HG03060 (cell line): ENCODE measurements around the gene RSRC1.
"Not testable (repeated sequence)": the region's sequence is repeated elsewhere in the genome, so short reads cannot be mapped to it uniquely, and the experiment has no call there.

Experiments
- ATAC-seq: cut with Tn5 transposase; IDR thresholded peaks from one replicate; pipeline ENCODE4 v1.9.1; 2021; ENCODE audit warnings: low read depth, moderate number of reproducible peaks; ENCODE audit not compliant: unreplicated experiment

RSRC1 gene

DNA sequence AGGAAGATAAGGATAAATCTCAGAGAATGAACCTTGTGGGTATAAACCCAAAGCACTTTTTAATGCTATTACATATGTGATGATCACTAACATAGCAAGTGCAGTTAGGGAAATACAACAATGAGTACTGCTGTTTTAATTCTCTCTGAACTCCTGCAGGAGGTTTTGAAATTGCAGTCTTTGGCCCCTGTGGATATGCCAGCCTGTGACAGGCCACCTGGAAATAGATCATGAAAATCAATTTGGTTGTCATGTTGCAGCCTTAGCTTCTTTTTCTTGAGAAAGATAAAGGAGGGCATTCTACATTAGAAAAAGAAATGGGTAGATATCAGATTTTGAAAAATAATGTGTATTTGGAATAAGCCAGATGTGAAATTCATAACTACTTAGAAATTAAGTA, 103.6 kb downstream of the RSRC1 start:
- ATAC-seq, result no peak

DNA sequence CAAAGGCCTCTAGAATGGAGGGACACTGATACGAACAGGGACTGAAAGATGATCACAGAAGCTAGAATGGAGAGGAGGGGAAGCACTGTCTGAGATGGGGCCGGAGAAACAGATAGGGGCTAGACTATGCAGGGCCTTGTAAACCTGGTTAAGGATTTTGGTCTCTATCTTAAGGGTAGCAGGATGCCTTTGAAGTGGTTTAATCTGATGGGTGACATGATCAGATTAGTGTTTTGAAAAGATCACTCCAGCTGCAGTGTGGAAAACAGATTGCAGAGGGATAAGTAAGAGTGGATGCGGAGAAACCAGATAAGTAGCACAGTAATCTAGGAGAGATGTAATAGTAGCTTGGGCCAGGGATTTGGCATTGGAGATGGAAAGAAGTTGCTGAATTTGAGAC, 108.1 kb downstream of the RSRC1 start:
- ATAC-seq, result no peak

DNA sequence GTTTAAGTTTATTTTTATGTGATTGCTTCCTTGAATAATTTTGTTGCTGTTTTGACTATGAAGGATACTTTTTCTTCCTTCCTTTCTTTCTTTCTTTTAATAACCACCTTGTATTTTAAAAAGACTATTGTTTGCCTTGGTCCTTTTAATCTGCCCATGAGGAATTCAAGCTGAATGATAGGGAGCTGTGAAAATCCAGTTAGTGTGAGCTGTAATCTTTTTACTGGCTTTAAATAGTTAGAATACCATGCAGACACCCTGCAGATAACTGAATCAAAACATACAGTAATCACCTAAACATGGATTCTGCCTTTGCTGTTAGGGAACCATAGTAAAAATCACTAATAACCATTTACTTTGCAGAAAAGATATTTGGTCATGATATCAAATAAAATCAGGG, 110.7 kb downstream of the RSRC1 start:
- no peak for ATAC-seq

DNA sequence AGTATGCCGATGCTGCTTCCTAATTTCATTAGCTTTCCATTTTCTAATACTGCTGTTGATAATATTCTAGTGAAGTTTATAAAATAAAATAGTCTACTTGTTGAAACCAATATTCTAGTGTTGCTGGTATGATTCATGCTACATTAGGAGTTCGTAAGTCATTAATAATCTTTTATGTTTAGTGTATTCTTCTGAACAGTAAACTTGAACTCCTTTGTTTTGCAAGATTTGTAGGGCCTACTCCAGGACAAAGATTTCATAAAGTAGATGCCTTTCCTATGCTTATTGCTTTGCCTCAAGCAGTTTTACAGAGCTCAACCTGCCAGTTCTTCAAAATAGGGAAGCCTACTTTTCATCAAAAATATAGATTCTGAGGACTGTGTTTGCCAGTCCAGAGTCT, 111.5 kb downstream of the RSRC1 start:
- ATAC-seq, result no peak

DNA sequence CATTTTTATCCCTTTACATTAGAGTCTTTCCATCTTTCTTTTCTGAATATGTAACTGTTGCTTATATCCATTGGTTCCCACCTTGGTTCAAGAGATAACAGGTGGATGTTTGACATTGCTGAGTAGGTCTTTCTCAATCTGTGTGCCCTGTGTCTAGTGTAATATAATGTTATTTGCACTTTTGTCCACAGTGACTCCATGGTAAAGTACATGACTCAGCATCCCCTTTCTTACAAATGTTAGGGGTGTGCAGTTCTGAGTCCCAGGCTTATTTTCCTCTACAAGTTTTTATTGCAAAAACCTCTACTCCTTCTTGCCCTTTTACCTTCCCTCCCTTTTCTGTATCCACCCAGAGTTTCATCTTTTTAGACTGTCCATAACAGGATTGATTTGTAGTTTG, 116.5 kb downstream of the RSRC1 start:
- ATAC-seq, result no peak

DNA sequence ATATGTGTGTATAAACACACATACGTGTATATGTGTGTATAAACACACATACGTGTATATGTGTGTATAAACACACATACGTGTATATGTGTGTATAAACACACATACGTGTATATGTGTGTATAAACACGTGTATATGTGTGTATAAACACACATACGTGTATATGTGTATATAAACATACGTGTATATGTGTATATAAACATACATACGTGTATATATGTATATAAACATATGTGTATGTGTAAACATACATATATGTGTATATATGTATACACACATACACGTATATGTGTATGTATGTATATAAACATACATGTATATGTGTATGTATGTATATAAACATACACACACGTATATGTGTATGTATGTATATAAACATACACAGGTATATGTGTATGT, 119.1 kb downstream of the RSRC1 start:
- ATAC-seq, result not testable (repeated sequence)

DNA sequence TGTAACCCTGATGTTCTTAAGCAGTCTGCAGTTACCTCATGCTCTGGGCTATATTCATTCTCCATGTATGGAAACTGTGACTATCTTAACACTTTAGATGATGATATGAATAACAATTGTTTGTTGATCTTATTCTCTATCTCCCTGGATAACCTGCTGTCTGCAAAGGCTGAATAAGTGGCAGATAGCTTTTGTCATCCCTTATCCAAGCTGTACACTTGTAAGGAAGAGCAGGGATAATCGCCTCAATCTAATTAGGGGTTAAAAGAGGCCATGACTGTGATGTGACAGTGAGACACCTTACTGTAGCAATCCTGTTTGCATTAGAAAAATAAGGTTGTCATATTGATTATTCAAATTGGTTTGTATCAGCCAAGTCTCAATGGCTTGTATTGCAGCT, 123.9 kb downstream of the RSRC1 start:
- no peak for ATAC-seq

DNA sequence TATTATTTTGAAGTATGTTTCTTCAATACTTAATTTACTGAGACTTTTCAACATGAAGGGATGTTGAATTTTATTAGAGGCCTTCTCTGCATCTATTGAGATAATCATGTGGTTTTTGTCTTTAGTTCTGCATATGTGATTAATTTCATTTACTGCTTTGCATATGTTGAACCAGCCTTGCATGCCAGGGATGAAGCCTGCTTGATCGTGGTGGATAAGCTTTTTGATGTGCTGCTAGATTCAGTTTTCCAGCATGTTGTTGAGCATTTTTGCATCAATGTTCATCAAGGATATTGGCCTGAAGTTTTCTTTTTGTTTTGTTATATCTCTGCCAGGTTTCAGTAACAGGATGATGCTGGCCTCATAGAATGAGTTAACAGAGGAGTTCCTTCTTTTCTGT, 134.4 kb downstream of the RSRC1 start:
- no peak for ATAC-seq

DNA sequence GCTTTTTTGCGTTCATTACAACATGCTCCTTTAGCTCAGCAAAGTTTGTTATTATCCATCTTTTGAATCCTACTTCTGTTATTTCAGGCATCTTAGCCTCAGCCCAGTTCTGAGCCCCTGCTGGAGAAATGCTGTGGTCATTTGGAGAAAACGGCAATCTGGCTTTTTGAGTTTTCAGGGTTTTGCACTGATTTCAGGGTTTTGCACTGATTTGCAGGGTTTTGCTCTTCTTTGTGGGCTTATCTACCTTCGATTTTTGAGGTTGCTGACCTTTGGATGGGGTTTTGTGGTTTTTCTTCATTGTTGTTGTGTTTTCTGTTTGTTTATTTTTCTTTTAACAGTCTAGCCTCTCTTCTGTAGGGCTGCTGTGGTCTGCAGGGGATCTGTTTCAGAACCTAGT, 137.4 kb downstream of the RSRC1 start:
- no peak for ATAC-seq

DNA sequence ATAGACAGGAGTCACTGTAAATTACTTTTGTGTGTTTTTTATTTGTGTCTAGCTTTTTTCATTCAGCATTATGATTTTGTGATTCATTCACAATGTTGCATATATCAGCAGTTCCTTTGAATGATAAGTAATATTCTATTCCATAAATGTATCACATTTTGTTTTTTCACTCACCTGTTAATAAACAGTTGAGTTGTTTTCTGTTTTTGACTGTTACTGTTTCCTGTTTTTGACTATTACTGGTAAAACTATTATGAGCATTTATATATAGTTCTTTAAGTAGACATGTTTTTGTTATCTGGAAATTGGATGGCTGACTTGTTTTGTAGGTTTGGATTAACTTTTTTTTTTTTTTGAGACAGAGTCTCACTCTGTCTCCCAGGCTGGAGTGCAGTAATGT, 138.4 kb downstream of the RSRC1 start:
- ATAC-seq, result no peak

DNA sequence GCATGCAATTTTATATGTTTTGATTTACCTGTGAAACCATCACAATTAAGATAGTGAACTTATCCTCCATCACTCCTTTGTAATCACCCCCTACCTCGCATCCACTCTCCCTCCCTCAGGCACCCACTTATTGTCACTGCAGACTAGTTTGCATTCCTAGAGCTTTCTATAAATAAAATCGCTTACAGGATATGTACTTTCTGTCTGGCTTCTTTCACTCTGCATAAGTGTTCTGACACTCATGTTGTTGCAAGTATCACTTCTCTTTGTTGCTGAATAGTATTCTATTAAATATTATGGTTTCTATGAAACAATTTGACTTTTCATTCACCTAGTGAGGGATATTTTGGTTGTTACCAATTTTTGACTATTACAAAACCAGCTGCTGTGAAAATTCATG, 139.3 kb downstream of the RSRC1 start:
- ATAC-seq, result no peak

DNA sequence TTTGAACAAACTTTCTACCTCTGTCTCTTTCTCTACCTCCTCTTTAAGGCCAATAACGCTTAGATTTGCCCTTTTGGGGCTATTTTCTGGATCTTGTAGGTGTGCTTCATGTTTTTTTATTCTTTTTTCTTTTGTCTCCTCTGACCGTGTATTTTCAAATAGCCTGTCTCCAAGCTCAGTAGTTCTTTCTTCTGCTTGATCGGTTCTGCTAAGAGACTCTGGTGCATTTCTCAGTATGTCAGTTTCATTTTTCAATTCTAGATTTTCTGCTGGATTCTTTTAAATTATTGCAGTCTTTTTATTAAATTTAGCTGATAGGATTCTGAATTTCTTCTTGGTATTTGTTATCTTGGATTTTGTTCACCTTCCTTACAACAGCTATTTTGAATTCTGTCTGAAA, 148.7 kb downstream of the RSRC1 start:
- ATAC-seq, result no peak

DNA sequence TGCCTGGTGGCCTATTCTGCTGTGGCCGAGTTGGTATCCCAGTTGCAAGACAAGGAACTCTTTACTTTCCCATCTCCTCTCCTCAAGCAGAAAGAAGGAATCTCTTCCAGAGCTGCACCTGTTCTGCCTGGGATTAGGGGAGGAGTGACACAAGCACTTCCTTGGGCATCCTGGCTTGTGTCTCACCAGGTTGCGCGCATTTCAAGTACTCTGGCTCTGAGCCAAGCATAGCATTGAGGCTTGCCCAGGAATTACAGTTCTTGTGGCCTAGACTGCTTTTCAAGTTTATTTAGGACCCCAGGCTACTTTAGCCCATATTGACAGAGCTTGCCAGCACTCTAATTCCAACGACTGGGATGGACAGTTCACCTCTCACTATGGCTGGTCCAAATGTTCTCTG, 150.5 kb downstream of the RSRC1 start:
- no peak for ATAC-seq

DNA sequence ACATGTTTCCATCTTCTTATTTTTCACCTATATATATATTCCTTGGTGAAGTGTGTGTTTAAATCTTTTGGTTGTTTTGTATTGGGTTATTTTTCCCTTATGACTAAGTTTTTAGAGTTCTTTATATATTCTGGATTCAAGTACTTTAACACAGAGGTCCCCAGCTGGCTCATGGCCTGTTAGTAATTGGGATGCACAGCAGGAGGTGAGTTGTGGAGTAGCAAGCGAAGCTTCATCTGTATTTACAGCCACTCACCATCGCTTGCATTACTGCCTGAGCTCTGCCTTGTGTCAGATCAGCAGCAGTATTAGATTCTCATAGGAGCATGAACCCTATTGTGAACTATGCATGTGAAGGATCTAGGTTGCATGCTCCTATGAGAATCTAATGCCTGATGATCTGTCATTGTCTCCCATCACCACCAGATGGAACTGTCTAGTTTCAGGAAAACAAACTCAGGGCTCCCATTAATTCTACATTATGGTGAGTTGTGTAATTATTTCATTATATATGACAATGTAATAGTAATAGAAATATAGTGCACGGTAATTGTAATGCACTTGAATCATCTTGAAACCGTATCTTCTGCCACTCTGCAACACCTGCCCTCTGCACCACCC, 151.6 kb downstream of the RSRC1 start:
- no peak for ATAC-seq

DNA sequence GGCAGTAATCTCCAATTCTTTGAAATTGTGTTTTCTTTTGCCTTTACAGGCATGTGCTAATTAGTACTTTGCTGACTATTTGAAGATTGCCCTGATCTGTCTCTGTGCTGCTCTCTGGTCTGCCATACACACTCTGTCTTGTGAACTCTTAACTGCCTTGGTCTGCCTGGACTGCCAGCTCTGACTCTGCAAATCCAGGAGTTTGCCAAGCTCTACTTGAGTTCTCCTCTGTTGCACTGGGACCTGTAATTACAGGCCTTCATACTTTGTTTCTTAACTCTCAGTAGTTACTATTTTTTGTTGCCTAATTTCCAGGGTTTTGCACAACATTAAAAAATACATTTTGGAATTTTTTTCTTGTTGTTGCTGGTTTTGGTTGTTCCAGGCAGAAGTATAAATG, 155.0 kb downstream of the RSRC1 start:
- no peak for ATAC-seq

DNA sequence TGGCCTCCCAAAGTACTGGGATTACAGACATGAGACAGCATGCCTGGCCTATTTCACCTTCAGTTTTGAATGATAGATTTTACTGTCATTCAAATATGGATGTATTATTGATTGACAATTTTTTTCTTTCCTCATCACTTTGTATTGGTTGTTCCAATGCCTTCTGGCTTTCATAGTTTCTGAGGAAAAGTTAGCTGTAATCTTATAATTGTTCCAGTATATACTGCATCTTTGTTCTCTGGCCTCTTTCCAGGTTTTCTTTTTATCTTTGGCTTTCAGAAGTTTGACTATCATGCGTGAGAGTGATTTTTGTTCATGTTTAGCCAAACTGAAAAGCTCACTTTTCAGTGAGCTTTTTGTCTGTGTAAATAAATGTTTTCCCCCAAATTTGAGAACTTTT, 157.1 kb downstream of the RSRC1 start:
- no peak for ATAC-seq

DNA sequence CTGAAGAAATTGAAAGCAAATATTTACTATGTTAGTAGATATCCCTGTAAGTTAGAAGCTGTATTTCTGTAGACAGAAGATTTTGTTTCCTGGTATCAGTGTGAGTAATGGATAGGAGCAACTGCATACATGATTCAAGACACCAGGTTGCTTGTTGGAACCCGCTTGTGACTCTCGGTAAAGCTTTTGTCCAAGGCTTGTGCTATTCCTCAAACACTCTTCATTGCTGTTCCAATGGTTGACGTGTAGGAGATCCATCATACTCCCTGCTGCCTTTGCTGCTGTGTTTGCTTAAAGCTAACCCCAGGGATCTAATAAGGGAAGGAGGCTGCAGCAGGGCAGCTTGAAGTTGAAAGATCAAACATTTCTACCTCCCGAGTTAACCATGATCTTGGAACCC, 160.1 kb downstream of the RSRC1 start:
- no peak for ATAC-seq

DNA sequence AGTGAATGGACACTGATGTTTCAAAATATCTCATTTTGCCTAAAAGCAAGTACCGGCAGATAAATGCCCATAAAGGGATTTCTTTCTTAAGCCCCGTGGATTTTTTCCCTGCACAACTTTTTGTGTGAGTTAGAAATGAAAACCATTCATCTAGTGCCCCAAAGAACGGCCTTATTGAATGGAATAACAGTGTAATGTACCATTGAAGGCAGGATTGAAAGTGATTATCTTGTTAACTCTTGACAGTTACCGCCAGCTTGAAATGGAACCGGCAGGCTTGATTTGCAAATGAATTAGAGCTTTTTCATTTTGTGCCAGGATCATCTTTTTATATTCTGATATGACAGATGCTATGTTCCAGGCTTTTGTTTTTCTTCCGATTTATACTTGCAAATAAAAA, 162.2 kb downstream of the RSRC1 start:
- ATAC-seq, result no peak

DNA sequence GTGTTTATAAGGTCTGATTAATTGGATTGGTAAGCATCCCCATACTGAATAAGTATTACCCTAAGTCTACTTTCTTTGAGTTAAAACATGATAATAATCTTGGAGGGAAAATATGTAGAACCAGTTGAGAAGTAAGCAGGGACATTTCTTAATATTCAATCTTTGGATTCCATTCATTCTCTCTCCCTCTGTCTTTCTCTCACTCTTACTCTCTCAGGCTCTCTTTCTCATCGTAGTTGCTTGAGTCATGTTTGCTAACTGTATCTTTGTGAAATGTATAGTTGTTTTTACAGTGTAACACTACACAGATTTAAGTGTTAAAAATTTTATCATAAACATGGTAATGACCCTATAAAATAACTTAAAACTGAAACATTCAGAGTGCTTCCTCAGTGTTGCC, 163.8 kb downstream of the RSRC1 start:
- ATAC-seq, result no peak

DNA sequence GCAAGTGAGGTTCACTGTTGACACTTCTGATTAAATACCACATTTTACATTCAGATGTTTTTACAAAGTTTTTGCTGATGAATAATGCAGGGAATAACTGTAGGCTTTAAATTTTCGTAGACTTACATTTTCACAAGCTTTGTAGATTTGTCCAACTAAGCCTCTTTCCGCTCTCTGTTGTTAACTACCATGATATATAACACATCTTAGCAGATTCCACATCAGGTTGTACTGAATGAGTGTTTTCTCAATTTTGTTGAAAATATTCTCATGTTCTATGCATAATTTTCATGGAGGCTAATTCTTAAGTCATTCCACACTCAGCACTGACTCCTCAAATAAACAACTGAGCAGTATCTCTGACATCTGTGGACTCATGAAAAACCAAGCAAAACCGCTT, 168.3 kb downstream of the RSRC1 start:
- ATAC-seq, result no peak

DNA sequence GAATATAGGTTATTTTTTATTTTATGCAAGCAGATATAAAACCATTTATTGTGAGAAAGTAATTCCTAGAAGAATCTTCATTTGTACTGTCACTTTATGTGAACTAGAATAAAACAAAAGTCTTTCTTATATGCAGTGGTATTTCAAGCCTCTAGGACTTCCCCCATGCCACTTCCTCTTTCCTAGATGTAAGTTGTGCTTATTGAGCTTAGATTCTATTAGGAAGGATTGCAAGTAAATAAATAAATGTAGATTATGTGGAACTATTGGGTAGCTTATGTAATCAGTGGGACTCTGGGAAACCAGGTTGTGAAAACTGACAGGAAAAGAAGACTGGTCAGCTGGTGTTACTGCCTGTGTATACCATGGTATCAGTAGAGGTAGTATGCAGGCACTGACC, 169.7 kb downstream of the RSRC1 start:
- ATAC-seq, result no peak

DNA sequence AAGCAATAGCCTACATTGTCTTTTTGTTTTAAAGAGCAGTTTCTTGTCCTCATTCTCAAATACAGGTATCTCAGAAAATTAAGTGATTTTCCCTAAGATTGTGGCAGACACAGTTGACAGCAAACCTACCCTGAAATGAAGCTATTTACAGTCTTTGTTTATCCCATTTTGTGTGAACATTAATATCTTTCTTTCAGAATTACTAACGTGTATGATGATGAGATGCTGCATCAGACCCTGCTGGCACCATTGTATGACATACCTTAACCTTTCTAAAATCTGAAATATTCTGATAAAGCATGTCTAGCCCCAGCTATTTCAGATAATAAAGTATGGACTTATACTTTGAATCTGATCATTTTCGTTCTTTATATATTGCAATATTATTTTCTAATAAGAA, 185.9 kb downstream of the RSRC1 start:
- ATAC-seq, result no peak

DNA sequence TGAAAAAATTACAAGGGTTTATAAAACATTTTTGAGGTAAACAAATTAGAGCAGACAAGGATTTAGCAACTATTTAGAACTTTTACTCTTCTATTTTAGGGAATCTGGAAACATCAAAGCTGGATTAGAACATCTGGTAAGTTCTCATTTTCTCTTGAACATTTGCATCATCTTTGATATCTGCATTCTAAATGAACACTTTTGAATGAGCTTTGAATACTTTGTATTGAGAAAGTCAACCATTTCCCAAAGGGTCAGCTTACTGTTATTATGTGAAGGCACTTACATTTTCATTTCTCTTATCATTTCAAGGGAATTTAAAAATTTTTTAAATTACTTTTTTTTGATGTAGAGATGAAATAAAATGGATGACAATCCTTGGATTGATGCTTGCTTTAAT, 188.1 kb downstream of the RSRC1 start:
- ATAC-seq, result no peak
